Measurements from ENCODE around the gene CAD.

- TF ChIP-seq CTCF (IDR thresholded peaks at IDR 0.05) = no peak
- TF ChIP-seq POLR2A (IDR thresholded peaks at IDR 0.05) = no peak
These were observed 6.2 kb downstream of the CAD start for GRCh38 chr2:27223416-27223815.

All from uterus (tissue), 2 donors.